ENCODE results near the gene ATF6B.
"Not testable (repeated sequence)": the region's sequence is repeated elsewhere in the genome, so short reads cannot be mapped to it uniquely, and the experiment has no call there.

The ATF6B gene

GRCh38 chr6:32067521-32067920 lies 60.5 kb downstream of the ATF6B start:
- POLR2A ChIA-PET; DNase-seq; H3K27ac ChIP-seq (ENCODE audit: insufficient read depth in 1 of 2, low read depth in 1 of 2, low read length in 2 of 2, poor library complexity in 1 of 2, severe bottlenecking in 2 of 2); H3K4me3 ChIP-seq (ENCODE audit: control insufficient read depth in 1 of 7, extremely low read depth in 1 of 7, insufficient read depth in 4 of 7, low read depth in 2 of 7, low read length in 6 of 7); H3K36me3 ChIP-seq (ENCODE audit: control insufficient read depth in 4 of 4, insufficient read depth in 4 of 4, low read length in 3 of 4); H3K4me1 ChIP-seq (ENCODE audit: control extremely low read depth in 1 of 4, control insufficient read depth in 4 of 4, insufficient read depth in 4 of 4, low read length in 3 of 4); H3K9me3 ChIP-seq (ENCODE audit: control extremely low read depth in 1 of 5, control insufficient read depth in 4 of 5, insufficient read depth in 2 of 5, low read depth in 1 of 5, low read length in 4 of 5); H3K27me3 ChIP-seq (replicated peaks in 2 of 5; ENCODE audit: control insufficient read depth in 4 of 5, insufficient read depth in 5 of 5, low read length in 4 of 5); CTCF ChIA-PET: not testable (repeated sequence)
- WGBS (ENCODE audit: insufficient coverage): 98% methylated on average over 9 of the region's 19 CpGs

Measured in common myeloid progenitor, CD34-positive (primary cell).